SK-N-SH treated with all-trans-retinoic acid at 6 μM for 48 hours (cell line): ENCODE measurements around the gene IMMP2L.

Source experiments
- ATAC-seq: fragments of 200-7000 bp; cut with Tn5 transposase; 3 replicates; pipeline ENCODE4 v1.9.1; 2020; ENCODE audit warnings: mild to moderate bottlenecking, moderate library complexity
- ARNTL ChIP-seq: fragments of 450-650 bp; formaldehyde crosslinking; IDR thresholded peaks from 2 replicates; pipeline ENCODE4 v1.5.0; 2020; ENCODE audit warnings: low read depth, mild to moderate bottlenecking, moderate library complexity, borderline replicate concordance
- BACH2 ChIP-seq: fragments of 250-450 bp; sonication (Bioruptor Pico); IDR thresholded peaks from 2 replicates; pipeline ENCODE4 v1.9.0; 2021; ENCODE audit warnings: mild to moderate bottlenecking, borderline replicate concordance
- CREB5 ChIP-seq: fragments of 250-450 bp; sonication (Bioruptor Pico); IDR thresholded peaks from 2 replicates; pipeline ENCODE4 v1.5.1; 2020; ENCODE audit warnings: low read depth, mild to moderate bottlenecking, moderate library complexity
- CSDC2 ChIP-seq: fragments of 250-450 bp; sonication (Bioruptor Pico); IDR thresholded peaks from 2 replicates; pipeline ENCODE4 v1.5.0; 2020; ENCODE audit warnings: mild to moderate bottlenecking, moderate library complexity
- ESRRG ChIP-seq: fragments of 250-450 bp; sonication (Bioruptor Pico); IDR thresholded peaks from 2 replicates; pipeline ENCODE4 v1.6.1; 2021; ENCODE audit warnings: mild to moderate bottlenecking
- GLIS3 ChIP-seq: fragments of 250-450 bp; sonication (Bioruptor Pico); IDR thresholded peaks from 2 replicates; pipeline ENCODE4 v1.5.0; 2020; ENCODE audit warnings: mild to moderate bottlenecking, moderate library complexity
- ISL1 ChIP-seq: fragments of 250-450 bp; sonication (Bioruptor Pico); IDR thresholded peaks from 2 replicates; pipeline ENCODE4 v2.1.2; 2022; ENCODE audit warnings: mild to moderate bottlenecking, moderate library complexity
- PATZ1 ChIP-seq: fragments of 250-450 bp; sonication (Bioruptor Pico); IDR thresholded peaks from 2 replicates; pipeline ENCODE4 v1.8.0; 2020; ENCODE audit warnings: mild to moderate bottlenecking, moderate library complexity, borderline replicate concordance
- PPARA ChIP-seq: fragments of 250-450 bp; sonication (Bioruptor Pico); IDR thresholded peaks from 2 replicates; pipeline ENCODE4 v1.5.0; 2020; ENCODE audit warnings: mild to moderate bottlenecking, borderline replicate concordance
- RARB ChIP-seq: fragments of 250-450 bp; sonication (Bioruptor Pico); IDR thresholded peaks from 2 replicates; pipeline ENCODE4 v1.8.0; 2021; ENCODE audit warnings: mild to moderate bottlenecking, moderate library complexity
- SNAI2 ChIP-seq: fragments of 250-450 bp; sonication (Bioruptor Pico); IDR thresholded peaks from 2 replicates; pipeline ENCODE4 v1.5.0; 2020; ENCODE audit warnings: mild to moderate bottlenecking, moderate library complexity
- TCF4 ChIP-seq: fragments of 250-450 bp; sonication (Bioruptor Pico); IDR thresholded peaks from 2 replicates; pipeline ENCODE4 v1.8.0; 2021; ENCODE audit warnings: mild to moderate bottlenecking, moderate library complexity, borderline replicate concordance
- TOX ChIP-seq: fragments of 250-450 bp; sonication (Bioruptor Pico); IDR thresholded peaks from 2 replicates; pipeline ENCODE4 v1.8.0; 2021; ENCODE audit warnings: mild to moderate bottlenecking, moderate library complexity, borderline replicate concordance
- TSHZ2 ChIP-seq: fragments of 250-450 bp; sonication (Bioruptor Pico); IDR thresholded peaks from 2 replicates; pipeline ENCODE4 v1.5.0; 2020; ENCODE audit warnings: mild to moderate bottlenecking, moderate library complexity
- ZC3H10 ChIP-seq: fragments of 250-450 bp; sonication (Bioruptor Pico); IDR thresholded peaks from 2 replicates; pipeline ENCODE4 v1.5.1; 2021; ENCODE audit warnings: mild to moderate bottlenecking, moderate library complexity
- ZFP3 ChIP-seq: fragments of 250-450 bp; sonication (Bioruptor Pico); IDR thresholded peaks from 2 replicates; pipeline ENCODE4 v1.5.0; 2020; ENCODE audit warnings: mild to moderate bottlenecking, moderate library complexity
- ZFP30 ChIP-seq: fragments of 450-650 bp; formaldehyde crosslinking; IDR thresholded peaks from 2 replicates; pipeline ENCODE4 v1.5.0; 2022; ENCODE audit warnings: mild to moderate bottlenecking, moderate library complexity
- ZNF565 ChIP-seq: fragments of 450-650 bp; formaldehyde crosslinking; conservative IDR thresholded peaks from 2 replicates; pipeline ENCODE4 v1.5.0; 2020; ENCODE audit warnings: low read depth, mild to moderate bottlenecking, moderate library complexity
- ZNF70 ChIP-seq: fragments of 450-650 bp; formaldehyde crosslinking; IDR thresholded peaks from 2 replicates; pipeline ENCODE4 v1.5.0; 2020; ENCODE audit warnings: mild to moderate bottlenecking, moderate library complexity
- ZNF8 ChIP-seq: fragments of 450-650 bp; formaldehyde crosslinking; IDR thresholded peaks from 2 replicates; pipeline ENCODE4 v1.5.0; 2020; ENCODE audit warnings: mild to moderate bottlenecking, moderate library complexity
- TF ChIP-seq, protein P1 (sequence below): fragments of 250-450 bp; sonication (Bioruptor Pico); IDR thresholded peaks from 2 replicates; pipeline ENCODE4 v1.5.1; 2021; ENCODE audit warnings: mild to moderate bottlenecking, moderate library complexity
- TF ChIP-seq, protein P2 (sequence below): fragments of 250-450 bp; sonication (Bioruptor Pico); IDR thresholded peaks from 2 replicates; pipeline ENCODE4 v1.8.0; 2021; ENCODE audit warnings: low read depth, mild to moderate bottlenecking, moderate library complexity, borderline replicate concordance

The IMMP2L gene

DNA sequence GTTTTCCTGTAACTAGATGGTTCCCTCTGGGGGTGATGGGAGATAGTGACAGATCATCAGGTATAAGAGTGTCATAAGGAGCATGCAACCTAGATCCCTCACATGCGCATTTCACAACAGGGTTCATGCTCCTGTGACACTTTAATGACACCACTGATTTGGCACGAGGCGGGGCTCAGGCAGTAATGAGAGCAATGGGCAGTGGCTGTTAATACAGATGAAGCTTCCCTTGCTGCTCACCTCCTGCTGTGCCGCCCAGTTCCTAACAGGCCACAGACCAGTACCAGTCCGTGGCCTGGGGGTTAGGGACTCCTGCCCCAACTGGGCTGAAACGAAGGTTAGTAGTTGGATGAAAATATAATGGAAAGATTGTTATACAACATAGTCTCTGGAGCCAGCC lies 673.0 kb downstream of the IMMP2L start:
- TF ChIP-seq TOX (CRISPR knock-in tag) (no peak), RARB (no peak), TCF4 (no peak), ZFP30 (no peak)
- TF ChIP-seq, protein P1, sequence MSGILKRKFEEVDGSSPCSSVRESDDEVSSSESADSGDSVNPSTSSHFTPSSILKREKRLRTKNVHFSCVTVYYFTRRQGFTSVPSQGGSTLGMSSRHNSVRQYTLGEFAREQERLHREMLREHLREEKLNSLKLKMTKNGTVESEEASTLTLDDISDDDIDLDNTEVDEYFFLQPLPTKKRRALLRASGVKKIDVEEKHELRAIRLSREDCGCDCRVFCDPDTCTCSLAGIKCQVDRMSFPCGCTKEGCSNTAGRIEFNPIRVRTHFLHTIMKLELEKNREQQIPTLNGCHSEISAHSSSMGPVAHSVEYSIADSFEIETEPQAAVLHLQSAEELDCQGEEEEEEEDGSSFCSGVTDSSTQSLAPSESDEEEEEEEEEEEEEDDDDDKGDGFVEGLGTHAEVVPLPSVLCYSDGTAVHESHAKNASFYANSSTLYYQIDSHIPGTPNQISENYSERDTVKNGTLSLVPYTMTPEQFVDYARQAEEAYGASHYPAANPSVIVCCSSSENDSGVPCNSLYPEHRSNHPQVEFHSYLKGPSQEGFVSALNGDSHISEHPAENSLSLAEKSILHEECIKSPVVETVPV = no peak
- no peak for ATAC-seq

DNA sequence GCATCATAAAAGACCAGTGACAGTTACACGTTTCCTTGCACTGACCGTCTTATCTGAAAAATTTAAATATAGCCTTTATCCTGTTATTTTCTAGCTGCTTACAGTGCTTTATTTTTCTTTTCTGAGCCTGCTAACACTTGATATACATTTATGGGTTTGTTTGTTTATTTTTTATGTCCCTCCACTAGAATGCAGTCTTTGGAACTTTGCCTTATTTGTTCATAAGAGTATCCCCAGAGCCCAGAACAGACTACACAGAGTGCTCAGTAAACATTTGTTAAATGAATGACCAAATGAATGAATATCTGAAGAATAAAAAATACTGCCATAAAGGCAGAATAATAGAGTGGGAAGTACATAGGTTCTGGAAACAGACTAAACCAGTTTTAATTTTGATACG lies 673.7 kb downstream of the IMMP2L start:
- ATAC-seq = no peak
- TF ChIP-seq CREB5 (no peak), ZC3H10 (CRISPR knock-in tag) (no peak), ZNF8 (no peak), RARB (no peak)

DNA sequence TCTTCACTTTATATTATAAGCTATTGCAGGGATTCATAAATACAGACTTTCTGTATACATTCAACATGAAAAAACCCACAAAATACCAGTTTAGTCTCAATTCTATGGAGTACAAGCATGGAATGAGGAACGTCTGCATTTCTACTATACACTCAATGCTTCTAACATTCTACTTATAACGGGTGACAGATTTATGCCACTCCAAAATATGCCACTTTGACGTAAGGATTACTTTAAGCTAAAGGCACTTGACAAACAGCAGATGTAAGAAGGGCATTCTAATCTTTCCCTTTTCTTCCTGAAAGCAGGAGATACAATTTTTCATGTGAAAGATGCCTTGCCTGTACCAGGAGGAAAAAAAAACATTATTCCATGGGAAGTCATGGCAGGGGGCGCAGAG lies 676.8 kb downstream of the IMMP2L start:
- no peak for ATAC-seq
- no peak for TF ChIP-seq CSDC2
- TF ChIP-seq PATZ1 (CRISPR knock-in tag) = no peak
- TF ChIP-seq ZFP30 = no peak
- TF ChIP-seq ZFP3 (CRISPR knock-in tag) = no peak
- no peak for TF ChIP-seq BACH2 (CRISPR knock-in tag)
- TF ChIP-seq, protein P1 = no peak
- TF ChIP-seq ZNF70 (CRISPR knock-in tag) = no peak

GRCh38 chr7:110881721-110882120 lies 680.6 kb downstream of the IMMP2L start:
- TF ChIP-seq ARNTL (CRISPR knock-in tag) (no peak), ZC3H10 (CRISPR knock-in tag) (no peak), BACH2 (CRISPR knock-in tag) (no peak), ZNF565 (CRISPR knock-in tag) (no peak), PPARA (CRISPR knock-in tag) (no peak), ZFP30 (no peak), SNAI2 (no peak), ESRRG (CRISPR knock-in tag) (no peak), TOX (CRISPR knock-in tag) (no peak), ZFP3 (CRISPR knock-in tag) (no peak), ISL1 (CRISPR knock-in tag) (no peak), GLIS3 (CRISPR knock-in tag) (no peak), CREB5 (no peak), PATZ1 (CRISPR knock-in tag) (no peak), ZNF8 (no peak), TSHZ2 (no peak)
- TF ChIP-seq, protein P2, sequence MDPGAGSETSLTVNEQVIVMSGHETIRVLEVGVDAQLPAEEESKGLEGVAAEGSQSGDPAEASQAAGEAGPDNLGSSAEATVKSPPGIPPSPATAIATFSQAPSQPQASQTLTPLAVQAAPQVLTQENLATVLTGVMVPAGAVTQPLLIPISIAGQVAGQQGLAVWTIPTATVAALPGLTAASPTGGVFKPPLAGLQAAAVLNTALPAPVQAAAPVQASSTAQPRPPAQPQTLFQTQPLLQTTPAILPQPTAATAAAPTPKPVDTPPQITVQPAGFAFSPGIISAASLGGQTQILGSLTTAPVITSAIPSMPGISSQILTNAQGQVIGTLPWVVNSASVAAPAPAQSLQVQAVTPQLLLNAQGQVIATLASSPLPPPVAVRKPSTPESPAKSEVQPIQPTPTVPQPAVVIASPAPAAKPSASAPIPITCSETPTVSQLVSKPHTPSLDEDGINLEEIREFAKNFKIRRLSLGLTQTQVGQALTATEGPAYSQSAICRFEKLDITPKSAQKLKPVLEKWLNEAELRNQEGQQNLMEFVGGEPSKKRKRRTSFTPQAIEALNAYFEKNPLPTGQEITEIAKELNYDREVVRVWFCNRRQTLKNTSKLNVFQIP (CRISPR knock-in tag) = no peak
- ATAC-seq = no peak
